HG02588 (cell line): Measurements from ENCODE around the gene EDNRA.
"Not testable (repeated sequence)": the region's sequence is repeated elsewhere in the genome, so short reads cannot be mapped to it uniquely, and the experiment has no call there.

Source experiments
- ATAC-seq: cut with Tn5 transposase; IDR thresholded peaks from one replicate; pipeline ENCODE4 v1.9.1; 2021; ENCODE audit warnings: mild to moderate bottlenecking, moderate library complexity; ENCODE audit not compliant: unreplicated experiment

EDNRA gene

DNA sequence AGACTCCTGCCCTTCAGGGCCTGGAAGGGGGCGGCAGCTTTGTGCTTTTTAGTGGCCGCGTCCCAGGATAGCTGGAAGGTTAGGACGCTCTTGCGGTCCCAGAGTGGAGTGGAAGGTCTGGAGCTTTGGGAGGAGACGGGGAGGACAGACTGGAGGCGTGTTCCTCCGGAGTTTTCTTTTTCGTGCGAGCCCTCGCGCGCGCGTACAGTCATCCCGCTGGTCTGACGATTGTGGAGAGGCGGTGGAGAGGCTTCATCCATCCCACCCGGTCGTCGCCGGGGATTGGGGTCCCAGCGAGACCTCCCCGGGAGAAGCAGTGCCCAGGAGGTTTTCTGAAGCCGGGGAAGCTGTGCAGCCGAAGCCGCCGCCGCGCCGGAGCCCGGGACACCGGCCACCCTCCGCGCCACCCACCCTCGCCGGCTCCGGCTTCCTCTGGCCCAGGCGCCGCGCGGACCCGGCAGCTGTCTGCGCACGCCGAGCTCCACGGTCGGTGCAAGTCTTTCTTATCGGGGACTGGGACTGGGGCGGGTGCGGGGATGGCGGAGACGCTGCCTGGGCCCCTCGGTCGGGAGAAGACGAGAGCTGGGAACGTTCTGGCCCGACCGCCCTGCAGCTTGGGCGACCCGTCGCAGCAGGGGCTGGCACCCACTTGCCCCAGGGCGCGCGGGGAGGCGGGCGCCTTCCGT lies at the start of gene EDNRA:
TSS of gene EDNRA (plus strand) at position 207 of the 686 bp plus-strand sequence. CDS start 4,585 bp downstream, outside the sequence.
- no peak for ATAC-seq

- ATAC-seq: not testable (repeated sequence)
These were observed 46.5 kb upstream of the EDNRA start for GRCh38 chr4:147434370-147434769.

DNA sequence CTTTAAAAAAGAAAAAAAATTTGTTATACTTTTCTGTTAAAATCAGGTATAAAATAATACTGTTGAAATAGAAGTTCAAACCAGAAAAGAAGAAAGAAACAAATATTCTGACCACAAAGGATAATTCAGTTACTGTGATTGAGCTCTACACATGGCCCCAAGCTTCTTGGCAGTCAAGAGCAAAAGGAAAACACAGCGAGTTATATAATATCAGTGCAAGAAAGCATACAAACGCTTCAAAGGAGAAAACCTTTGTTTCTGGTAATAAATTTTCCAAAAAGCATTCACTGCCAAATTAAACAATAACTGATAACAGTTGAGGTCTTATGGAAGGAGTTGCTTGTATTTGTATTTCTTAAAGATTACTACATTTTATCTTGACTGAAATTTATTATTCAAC lies 40.5 kb upstream of the EDNRA start:
- ATAC-seq: no peak

- ATAC-seq: no peak
These were observed 33.1 kb upstream of the EDNRA start for GRCh38 chr4:147447786-147448185.

DNA sequence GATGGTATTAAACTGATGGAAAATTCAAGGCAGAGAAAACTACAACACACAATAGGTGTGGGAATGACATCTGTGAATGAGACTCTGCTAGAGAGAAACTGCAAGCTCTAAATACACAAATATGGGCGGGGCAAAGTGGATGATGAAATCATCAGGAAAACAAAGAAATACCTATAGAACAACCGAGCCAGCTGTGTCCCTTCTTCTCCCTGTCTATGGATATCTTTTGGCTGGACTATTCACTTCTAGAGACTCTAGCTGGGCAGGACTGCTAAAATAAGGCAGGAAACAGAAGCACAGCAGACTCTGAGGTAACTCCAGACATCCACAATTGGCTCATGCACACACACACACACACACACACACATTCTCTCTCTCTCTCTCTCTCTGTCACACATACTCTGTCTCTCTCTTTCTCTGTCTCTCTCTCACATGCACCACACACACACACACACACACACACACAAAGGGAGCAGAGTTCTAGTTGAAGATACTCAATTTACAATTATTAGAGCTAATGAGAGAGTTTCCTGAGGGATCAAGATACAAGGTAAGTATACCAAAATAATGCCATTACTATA lies 27.2 kb upstream of the EDNRA start:
- ATAC-seq: no peak

GRCh38 chr4:147456706-147457105 lies 24.2 kb upstream of the EDNRA start:
- ATAC-seq: no peak

DNA sequence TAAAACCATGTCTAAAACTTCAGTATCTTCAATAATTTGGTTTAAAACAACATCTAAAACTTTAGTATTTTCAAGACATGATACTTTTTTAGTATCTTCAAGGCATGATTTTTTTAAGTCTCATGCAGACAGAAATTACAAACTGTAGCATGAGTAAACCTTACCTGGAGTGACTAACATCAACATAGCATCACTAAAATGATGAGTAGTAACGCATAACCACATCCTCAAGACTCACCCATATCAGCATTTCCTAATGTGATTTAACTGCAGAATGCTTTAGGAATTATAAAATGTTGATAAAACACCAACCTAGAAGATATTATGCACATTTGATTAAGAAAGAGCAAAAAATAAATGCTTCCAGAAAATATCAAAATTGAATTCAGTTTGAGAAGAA lies 19.7 kb upstream of the EDNRA start:
- ATAC-seq: no peak

- no peak for ATAC-seq
These were observed 17.8 kb upstream of the EDNRA start for GRCh38 chr4:147463065-147463464.

DNA sequence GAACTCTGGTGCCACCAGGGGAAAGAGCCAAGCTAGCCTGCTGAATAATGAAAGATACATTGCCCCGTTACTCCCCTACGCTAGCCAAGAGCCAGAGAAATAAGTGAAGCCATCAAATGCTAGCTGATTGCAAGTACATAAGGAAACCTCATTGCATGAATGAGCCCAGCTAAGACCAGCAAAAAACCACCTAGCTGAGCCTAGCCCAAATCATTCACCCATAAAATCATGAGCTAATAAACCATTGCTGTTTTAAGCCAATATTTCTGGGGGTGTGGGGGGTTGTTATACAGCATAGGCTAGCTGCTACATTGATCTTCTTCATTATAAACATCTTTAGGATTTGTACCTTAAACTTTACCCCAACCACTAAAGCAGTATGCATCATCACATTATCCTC lies 15.4 kb upstream of the EDNRA start:
- no peak for ATAC-seq

- no peak for ATAC-seq
These were observed 3.5 kb upstream of the EDNRA start for GRCh38 chr4:147477439-147477838.

DNA sequence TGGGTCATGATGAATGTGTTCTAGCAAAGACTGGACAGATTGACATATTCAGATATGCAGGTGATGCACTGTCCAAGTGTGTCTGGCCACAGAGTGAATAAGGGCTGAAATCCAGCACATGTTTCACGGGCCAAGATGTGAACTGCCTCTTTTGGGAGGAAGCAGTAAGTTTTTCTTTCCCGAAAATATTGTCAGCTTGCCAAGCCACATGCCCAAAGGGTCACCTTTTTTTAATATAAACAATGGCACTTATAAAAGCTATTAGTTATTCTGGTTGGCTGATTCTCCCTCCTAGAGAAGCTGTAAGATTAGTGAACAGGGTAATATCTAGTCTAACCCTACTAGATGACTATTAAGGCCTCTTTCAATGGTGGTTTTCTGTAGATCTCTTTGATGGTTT lies 1.5 kb upstream of the EDNRA start:
- ATAC-seq: no peak

- ATAC-seq: no peak
These were observed 1.1 kb upstream of the EDNRA start for GRCh38 chr4:147479786-147480185.

- ATAC-seq: no peak
These were observed 401 bp upstream of the EDNRA start for GRCh38 chr4:147480502-147480890.

GRCh38 chr4:147481577-147482109 lies 746 bp downstream of the EDNRA start:
- no peak for ATAC-seq

DNA sequence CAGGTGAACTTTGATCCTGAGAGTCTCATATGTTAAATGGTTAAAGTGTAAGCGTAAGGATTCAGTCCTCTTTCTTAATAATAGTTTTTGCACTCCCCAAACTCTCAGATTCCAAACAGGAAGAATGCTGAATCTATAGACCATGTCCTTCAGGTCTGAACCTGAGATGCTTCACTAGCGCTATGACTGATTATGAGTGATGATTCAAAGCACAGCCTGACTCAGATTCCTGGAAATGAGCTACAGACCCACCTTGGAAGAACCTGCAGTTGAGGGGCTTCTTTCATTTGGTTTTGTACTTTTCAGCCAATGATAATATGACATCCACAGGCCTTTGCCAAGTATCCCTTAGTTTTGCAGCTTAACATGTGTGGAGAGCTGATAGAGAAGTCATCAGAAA lies 1.4 kb downstream of the EDNRA start:
- ATAC-seq: no peak

GRCh38 chr4:147485167-147485566 lies 4.3 kb downstream of the EDNRA start:
- no peak for ATAC-seq

GRCh38 chr4:147487616-147488015 lies 6.7 kb downstream of the EDNRA start:
- no peak for ATAC-seq

DNA sequence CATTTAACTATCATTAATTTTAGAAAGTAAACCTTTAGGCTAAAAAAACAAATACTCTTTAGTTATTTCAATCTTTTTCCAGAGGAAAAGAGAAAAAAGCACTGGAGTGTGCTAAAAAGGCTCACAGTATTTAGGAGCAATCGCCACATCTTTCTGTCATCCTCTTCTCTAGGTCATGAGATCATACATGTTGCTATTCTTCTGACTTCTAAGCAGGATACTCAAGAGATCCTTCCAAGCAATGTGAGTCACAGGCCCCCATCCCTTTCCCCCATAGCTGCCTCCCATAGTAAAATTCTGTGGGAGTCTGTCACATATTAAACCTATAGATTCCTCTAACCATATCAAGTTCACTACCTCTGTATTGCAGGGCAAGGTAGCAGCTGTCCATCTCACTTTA lies 7.7 kb downstream of the EDNRA start:
- no peak for ATAC-seq

GRCh38 chr4:147491086-147491485 lies 10.2 kb downstream of the EDNRA start:
- ATAC-seq: no peak

- ATAC-seq: no peak
These were observed 11.4 kb downstream of the EDNRA start for GRCh38 chr4:147492306-147492705.

GRCh38 chr4:147492761-147493160 lies 11.9 kb downstream of the EDNRA start:
- ATAC-seq: no peak

DNA sequence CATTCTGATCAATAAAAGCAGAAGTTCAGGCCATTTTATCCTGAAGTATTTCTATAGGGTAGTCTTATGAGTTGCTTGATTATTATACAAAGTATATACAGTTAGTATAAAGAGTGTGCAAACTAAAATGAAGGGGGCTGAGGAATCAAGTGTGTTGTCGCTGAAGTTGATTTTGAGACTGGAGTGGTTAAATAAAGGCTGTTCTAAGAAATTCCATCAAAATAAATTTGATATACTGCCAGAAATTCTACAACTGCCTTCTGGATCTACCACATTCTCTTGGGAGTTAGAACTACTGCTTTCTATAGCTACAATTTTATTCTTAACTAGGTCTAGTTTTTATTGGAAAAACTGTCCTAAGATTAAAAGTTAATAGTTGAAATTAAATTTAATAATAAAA lies 12.4 kb downstream of the EDNRA start:
- no peak for ATAC-seq

DNA sequence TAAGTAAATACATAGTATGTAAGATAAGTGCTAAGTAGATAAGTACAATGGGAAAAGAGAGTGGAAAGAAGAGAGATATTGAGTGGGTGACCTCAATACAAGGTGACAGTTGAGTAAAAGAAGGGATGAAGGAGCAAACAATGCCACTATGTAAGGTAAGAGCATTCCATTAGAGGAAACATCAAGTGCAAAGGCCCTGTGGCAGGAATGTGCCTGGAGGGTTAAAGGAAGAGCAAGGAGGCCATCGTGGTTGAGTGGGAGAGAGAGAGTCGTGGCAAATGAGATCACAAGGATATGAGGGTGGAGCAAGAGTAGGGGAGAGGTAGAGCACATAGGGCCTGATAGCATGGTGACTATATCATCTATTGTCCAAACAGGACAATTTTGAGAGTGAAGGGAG lies 13.4 kb downstream of the EDNRA start:
- ATAC-seq: no peak
